Measurements from ENCODE around the gene ALOX15.

- no peak for TF ChIP-seq CTCF (conservative IDR thresholded peaks at IDR 0.05 in 1 of 2, IDR thresholded peaks at IDR 0.05 in 1 of 2; ENCODE audit: low read depth in 1 of 2, low read length in 2 of 2)
- no peak for TF ChIP-seq EZH2 (IDR thresholded peaks at IDR 0.05; ENCODE audit: low read length, missing control alignments)
Observed at GRCh38 chr17:4665027-4665426, 23.5 kb upstream of the ALOX15 start.
